Stimulated activated CD8-positive, alpha-beta memory T cell treated with anti-CD3 and anti-CD28 coated beads, Interleukin-7, amount 100 ng/mL, for 4 hours (primary cell): ENCODE results near the gene TBC1D14.
"Not testable (repeated sequence)": the region's sequence is repeated elsewhere in the genome, so short reads cannot be mapped to it uniquely, and the experiment has no call there.

Experiments used
- DNase-seq, 2 donors: peaks; one replicate each; pipeline ENCODE4 v3.0.0-alpha.2; 2020; ENCODE audit warnings: low read depth in 2 of 2

The TBC1D14 gene

GRCh38 chr4:7079909-7080308 lies 170.3 kb downstream of the TBC1D14 start:
- not testable (repeated sequence) for DNase-seq
